T-helper 2 cell treated with Interferon-gamma antibody and Interleukin-4, amounts not matched to agents 100 ng/mL and 5 ng/mL, for 36 hours (primary cell): Measurements from ENCODE around the gene ITGB5. TPM values are rescaled to one million over a fixed set of nuclear protein-coding genes. Genes with fewer than 3 reads are reported as not detected.

ENCODE experiments used
- intact Hi-C: fragments of 100-400 bp; cut with micrococcal nuclease; formaldehyde crosslinking; loops from one replicate; pipeline ENCODE4 v1.15.1; 2023
- total RNA-seq: library from RNA; stranded (reverse); gene quantifications from 2 replicates; pipeline ENCODE4 v1.2.3, GENCODE V29; 2022

The ITGB5 gene
- total RNA-seq, 1 donor from 2014 or later, result not detected

- intact Hi-C loops, result no loop called here
Measured at GRCh38 chr3:124814620-124815421, 72.3 kb downstream of the ITGB5 start.

- intact Hi-C loops, result no loop called here
Measured at GRCh38 chr3:124813541-124813940, 73.6 kb downstream of the ITGB5 start.

- intact Hi-C loops, result no loop called here
Measured at GRCh38 chr3:124812291-124813265, 74.6 kb downstream of the ITGB5 start.

GRCh38 chr3:124811436-124811835 is 75.7 kb downstream of the ITGB5 start:
- intact Hi-C loops, result no loop called here

- intact Hi-C loops, result no loop called here
Measured at GRCh38 chr3:124810970-124811369, 76.2 kb downstream of the ITGB5 start.

- intact Hi-C loops, result no loop called here
Measured at GRCh38 chr3:124809039-124809438, 78.1 kb downstream of the ITGB5 start.

- intact Hi-C loops, result no loop called here
Measured at GRCh38 chr3:124805671-124806070, 81.5 kb downstream of the ITGB5 start.

GRCh38 chr3:124804875-124805274 is 82.3 kb downstream of the ITGB5 start:
- intact Hi-C loops, result no loop called here

- intact Hi-C loops, result no loop called here
Measured at GRCh38 chr3:124802702-124803101, 84.5 kb downstream of the ITGB5 start.

GRCh38 chr3:124802061-124802698 is 85.0 kb downstream of the ITGB5 start:
- intact Hi-C loops, result no loop called here

GRCh38 chr3:124800511-124801258 is 86.5 kb downstream of the ITGB5 start:
- intact Hi-C loops, result no loop called here

GRCh38 chr3:124800076-124800475 is 87.1 kb downstream of the ITGB5 start:
- intact Hi-C loops, result no loop called here

GRCh38 chr3:124799676-124800075 is 87.5 kb downstream of the ITGB5 start:
- intact Hi-C loops, result no loop called here

GRCh38 chr3:124797426-124797945 is 89.7 kb downstream of the ITGB5 start:
- intact Hi-C loops, result no loop called here

- intact Hi-C loops, result no loop called here
Measured at GRCh38 chr3:124796477-124796876, 90.7 kb downstream of the ITGB5 start.

GRCh38 chr3:124793054-124793739 is 94.0 kb downstream of the ITGB5 start:
- intact Hi-C loops, result no loop called here

GRCh38 chr3:124792341-124793040 is 94.7 kb downstream of the ITGB5 start:
- intact Hi-C loops, result no loop called here

- intact Hi-C loops, result no loop called here
Measured at GRCh38 chr3:124791639-124792151, 95.5 kb downstream of the ITGB5 start.

GRCh38 chr3:124791142-124791541 is 96.0 kb downstream of the ITGB5 start:
- intact Hi-C loops, result no loop called here
